ENCODE measurements around the gene HTT-AS.
"Not testable (repeated sequence)": the region's sequence is repeated elsewhere in the genome, so short reads cannot be mapped to it uniquely, and the experiment has no call there.

The HTT-AS gene

GRCh38 chr4:3074078-3074845 is at the start of gene HTT-AS, which contains the start of gene HTT:
Gene HTT-AS, minus strand, starts transcription at chr4:3074538.
Gene HTT, plus strand, starts transcription at chr4:3074681. Its CDS starts 145 bp downstream, at chr4:3074826.
- DNase-seq (ENCODE audit: low read depth), result peak; percentile 92

GRCh38 chr4:3123181-3123671 is 48.9 kb upstream of the HTT-AS start:
- no peak for DNase-seq (ENCODE audit: low read depth)

- DNase-seq (ENCODE audit: low read depth), result no peak
These were observed 47.8 kb upstream of the HTT-AS start for GRCh38 chr4:3122081-3122563.

- DNase-seq (ENCODE audit: low read depth), result no peak
These were observed 47.3 kb upstream of the HTT-AS start for GRCh38 chr4:3121596-3121995.

- no peak for DNase-seq (ENCODE audit: low read depth)
These were observed 46.8 kb upstream of the HTT-AS start for GRCh38 chr4:3121110-3121509.

GRCh38 chr4:3119464-3119863 is 45.1 kb upstream of the HTT-AS start:
- DNase-seq (ENCODE audit: low read depth), result no peak

GRCh38 chr4:3118312-3118711 is 44.0 kb upstream of the HTT-AS start:
- no peak for DNase-seq (ENCODE audit: low read depth)

- no peak for DNase-seq (ENCODE audit: low read depth)
These were observed 42.6 kb upstream of the HTT-AS start for GRCh38 chr4:3116955-3117354.

- DNase-seq (ENCODE audit: low read depth), result no peak
These were observed 41.4 kb upstream of the HTT-AS start for GRCh38 chr4:3115637-3116270.

- no peak for DNase-seq (ENCODE audit: low read depth)
These were observed 40.0 kb upstream of the HTT-AS start for GRCh38 chr4:3114377-3114776.

- no peak for DNase-seq (ENCODE audit: low read depth)
These were observed 38.5 kb upstream of the HTT-AS start for GRCh38 chr4:3112609-3113469.

- DNase-seq (ENCODE audit: low read depth), result no peak
These were observed 37.9 kb upstream of the HTT-AS start for GRCh38 chr4:3112201-3112600.

- DNase-seq (ENCODE audit: low read depth), result no peak
These were observed 37.1 kb upstream of the HTT-AS start for GRCh38 chr4:3111461-3111860.

- DNase-seq (ENCODE audit: low read depth), result no peak
These were observed 33.9 kb upstream of the HTT-AS start for GRCh38 chr4:3108211-3108610.

- no peak for DNase-seq (ENCODE audit: low read depth)
These were observed 33.4 kb upstream of the HTT-AS start for GRCh38 chr4:3107691-3108121.

GRCh38 chr4:3107271-3107670 is 32.9 kb upstream of the HTT-AS start:
- DNase-seq (ENCODE audit: low read depth), result no peak

- DNase-seq (ENCODE audit: low read depth), result peak; percentile 92
These were observed 32.2 kb upstream of the HTT-AS start for GRCh38 chr4:3106339-3107186.

GRCh38 chr4:3098346-3098745 is 24.0 kb upstream of the HTT-AS start:
- no peak for DNase-seq (ENCODE audit: low read depth)

- DNase-seq (ENCODE audit: low read depth), result no peak
These were observed 21.9 kb upstream of the HTT-AS start for GRCh38 chr4:3096202-3096601.

- DNase-seq (ENCODE audit: low read depth), result not testable (repeated sequence)
These were observed 20.4 kb upstream of the HTT-AS start for GRCh38 chr4:3094701-3095100.

GRCh38 chr4:3091464-3091863 is 17.1 kb upstream of the HTT-AS start:
- DNase-seq (ENCODE audit: low read depth), result no peak
